ENCODE results near the gene GAGE12H. TPM values are rescaled to one million over a fixed set of nuclear protein-coding genes. Genes with fewer than 3 reads are reported as not detected.
"Not testable (repeated sequence)": the region's sequence is repeated elsewhere in the genome, so short reads cannot be mapped to it uniquely, and the experiment has no call there.

Gene GAGE12H, protein sequence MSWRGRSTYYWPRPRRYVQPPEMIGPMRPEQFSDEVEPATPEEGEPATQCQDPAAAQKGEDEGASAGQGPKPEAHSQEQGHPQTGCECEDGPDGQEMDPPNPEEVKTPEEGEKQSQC
- total RNA-seq: not detected

DNA sequence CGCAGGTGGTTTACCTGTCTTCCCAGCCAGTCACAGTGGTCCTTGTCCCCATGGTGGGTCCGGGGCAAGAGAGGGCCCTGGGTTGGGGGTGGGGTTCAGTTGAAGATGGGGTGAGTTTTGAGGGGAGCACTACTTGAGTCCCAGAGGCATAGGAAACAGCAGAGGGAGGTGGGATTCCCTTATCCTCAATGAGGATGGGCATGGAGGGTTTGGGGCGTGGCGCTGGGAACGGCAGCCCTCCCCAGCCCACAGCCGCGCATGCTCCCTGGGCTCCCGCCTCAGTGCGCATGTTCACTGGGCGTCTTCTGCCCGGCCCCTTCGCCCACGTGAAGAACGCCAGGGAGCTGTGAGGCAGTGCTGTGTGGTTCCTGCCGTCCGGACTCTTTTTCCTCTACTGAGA lies at the start of gene GAGE12H:
GAGE12H (plus strand) TSS at position 301 of the 400 bp plus-strand sequence. CDS start 1,155 bp downstream, outside the sequence.
- H3K36me3 Mint-ChIP-seq (ENCODE audit: low read depth); H3K4me3 Mint-ChIP-seq; H3K4me1 Mint-ChIP-seq; ATAC-seq (replicated peaks); H3K27me3 Mint-ChIP-seq; H3K9me3 Mint-ChIP-seq; H3K27ac Mint-ChIP-seq: not testable (repeated sequence)

DNA sequence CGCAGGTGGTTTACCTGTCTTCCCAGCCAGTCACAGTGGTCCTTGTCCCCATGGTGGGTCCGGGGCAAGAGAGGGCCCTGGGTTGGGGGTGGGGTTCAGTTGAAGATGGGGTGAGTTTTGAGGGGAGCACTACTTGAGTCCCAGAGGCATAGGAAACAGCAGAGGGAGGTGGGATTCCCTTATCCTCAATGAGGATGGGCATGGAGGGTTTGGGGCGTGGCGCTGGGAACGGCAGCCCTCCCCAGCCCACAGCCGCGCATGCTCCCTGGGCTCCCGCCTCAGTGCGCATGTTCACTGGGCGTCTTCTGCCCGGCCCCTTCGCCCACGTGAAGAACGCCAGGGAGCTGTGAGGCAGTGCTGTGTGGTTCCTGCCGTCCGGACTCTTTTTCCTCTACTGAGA lies 47.9 kb upstream of the GAGE12H start, which contains the start of gene GAGE12C:
GAGE12C (plus strand) TSS at position 301 of the 400 bp plus-strand sequence. CDS start 1,155 bp downstream, outside the sequence.
- not testable (repeated sequence) for H3K9me3 Mint-ChIP-seq; H3K4me1 Mint-ChIP-seq; H3K27me3 Mint-ChIP-seq; H3K36me3 Mint-ChIP-seq (ENCODE audit: low read depth); ATAC-seq (replicated peaks); H3K4me3 Mint-ChIP-seq; H3K27ac Mint-ChIP-seq

DNA sequence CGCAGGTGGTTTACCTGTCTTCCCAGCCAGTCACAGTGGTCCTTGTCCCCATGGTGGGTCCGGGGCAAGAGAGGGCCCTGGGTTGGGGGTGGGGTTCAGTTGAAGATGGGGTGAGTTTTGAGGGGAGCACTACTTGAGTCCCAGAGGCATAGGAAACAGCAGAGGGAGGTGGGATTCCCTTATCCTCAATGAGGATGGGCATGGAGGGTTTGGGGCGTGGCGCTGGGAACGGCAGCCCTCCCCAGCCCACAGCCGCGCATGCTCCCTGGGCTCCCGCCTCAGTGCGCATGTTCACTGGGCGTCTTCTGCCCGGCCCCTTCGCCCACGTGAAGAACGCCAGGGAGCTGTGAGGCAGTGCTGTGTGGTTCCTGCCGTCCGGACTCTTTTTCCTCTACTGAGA lies 38.3 kb upstream of the GAGE12H start, which contains the start of gene GAGE12D:
GAGE12D (plus strand) TSS at position 301 of the 400 bp plus-strand sequence. CDS start 1,155 bp downstream, outside the sequence.
- not testable (repeated sequence) for H3K36me3 Mint-ChIP-seq (ENCODE audit: low read depth); ATAC-seq (replicated peaks); H3K9me3 Mint-ChIP-seq; H3K4me1 Mint-ChIP-seq; H3K4me3 Mint-ChIP-seq; H3K27me3 Mint-ChIP-seq; H3K27ac Mint-ChIP-seq

- not testable (repeated sequence) for H3K36me3 Mint-ChIP-seq (ENCODE audit: low read depth); H3K4me3 Mint-ChIP-seq; H3K9me3 Mint-ChIP-seq
Measured at GRCh38 chrX:49550989-49551388, 28.8 kb upstream of the GAGE12H start, which contains the start of gene GAGE12E. GAGE12E (plus strand) TSS chrX:49551289; CDS start chrX:49552444, 1,155 bp downstream.

GRCh38 chrX:49560542-49560941 lies 19.2 kb upstream of the GAGE12H start, which contains the start of gene GAGE12F:
GAGE12F (plus strand) TSS chrX:49560842; CDS start chrX:49561997, 1,155 bp downstream.
- H3K4me3 Mint-ChIP-seq; H3K4me1 Mint-ChIP-seq; H3K9me3 Mint-ChIP-seq; H3K27me3 Mint-ChIP-seq; H3K36me3 Mint-ChIP-seq (ENCODE audit: low read depth); ATAC-seq (replicated peaks); H3K27ac Mint-ChIP-seq: not testable (repeated sequence)

More at GRCh38 chrX:49550989-49551388, 28.8 kb upstream of the GAGE12H start, which contains the start of gene GAGE12E:
- H3K4me1 Mint-ChIP-seq; ATAC-seq (replicated peaks); H3K27ac Mint-ChIP-seq; H3K27me3 Mint-ChIP-seq: not testable (repeated sequence)

DNA sequence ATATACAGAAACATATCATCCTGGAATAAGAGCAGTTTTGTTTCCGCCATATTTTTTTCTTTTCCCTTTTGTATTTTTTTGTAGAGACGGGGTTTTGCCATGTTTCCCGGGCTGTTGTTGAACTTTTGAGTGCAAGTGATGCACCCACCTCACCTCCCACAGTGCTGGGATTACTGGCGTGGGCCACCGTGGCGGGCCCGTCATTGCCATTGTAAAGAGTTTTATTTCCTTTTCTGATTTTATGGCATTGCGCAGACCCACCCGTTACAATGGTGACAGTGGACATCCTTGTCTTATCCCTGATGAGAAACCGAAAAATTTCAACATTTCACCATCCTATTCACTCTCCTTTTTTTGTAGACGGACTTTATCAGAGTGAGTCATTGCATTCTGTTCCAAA lies 11.0 kb upstream of the GAGE12H start:
- H3K36me3 Mint-ChIP-seq (ENCODE audit: low read depth); H3K27me3 Mint-ChIP-seq; ATAC-seq (replicated peaks); H3K9me3 Mint-ChIP-seq; H3K4me1 Mint-ChIP-seq; H3K4me3 Mint-ChIP-seq; H3K27ac Mint-ChIP-seq: not testable (repeated sequence)

DNA sequence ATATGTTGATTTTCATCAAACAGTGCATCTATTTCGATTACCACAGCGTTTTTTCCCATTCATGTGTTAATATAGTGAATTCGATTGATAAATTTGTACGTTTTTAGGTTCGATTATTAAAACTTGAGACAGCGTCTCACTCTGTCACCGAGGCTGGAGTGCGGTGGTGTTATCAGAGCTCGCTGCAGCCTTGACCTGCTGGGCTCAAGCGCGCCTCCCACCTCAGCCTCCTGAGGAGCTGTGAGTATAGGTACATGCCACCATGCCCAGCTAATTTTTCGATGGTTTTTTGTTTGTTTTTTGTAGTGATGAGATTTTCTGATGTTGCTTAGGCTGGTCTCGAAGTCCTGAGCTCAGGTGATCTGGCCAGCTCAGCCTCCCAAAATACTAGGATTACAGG lies 10.6 kb upstream of the GAGE12H start:
- not testable (repeated sequence) for ATAC-seq (replicated peaks); H3K36me3 Mint-ChIP-seq (ENCODE audit: low read depth); H3K9me3 Mint-ChIP-seq; H3K27me3 Mint-ChIP-seq; H3K4me3 Mint-ChIP-seq; H3K4me1 Mint-ChIP-seq; H3K27ac Mint-ChIP-seq

DNA sequence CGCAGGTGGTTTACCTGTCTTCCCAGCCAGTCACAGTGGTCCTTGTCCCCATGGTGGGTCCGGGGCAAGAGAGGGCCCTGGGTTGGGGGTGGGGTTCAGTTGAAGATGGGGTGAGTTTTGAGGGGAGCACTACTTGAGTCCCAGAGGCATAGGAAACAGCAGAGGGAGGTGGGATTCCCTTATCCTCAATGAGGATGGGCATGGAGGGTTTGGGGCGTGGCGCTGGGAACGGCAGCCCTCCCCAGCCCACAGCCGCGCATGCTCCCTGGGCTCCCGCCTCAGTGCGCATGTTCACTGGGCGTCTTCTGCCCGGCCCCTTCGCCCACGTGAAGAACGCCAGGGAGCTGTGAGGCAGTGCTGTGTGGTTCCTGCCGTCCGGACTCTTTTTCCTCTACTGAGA lies 9.6 kb upstream of the GAGE12H start, which contains the start of gene GAGE12G:
GAGE12G (plus strand) TSS at position 301 of the 400 bp plus-strand sequence. CDS start 1,155 bp downstream, outside the sequence.
- H3K4me3 Mint-ChIP-seq; H3K4me1 Mint-ChIP-seq; H3K27me3 Mint-ChIP-seq; H3K36me3 Mint-ChIP-seq (ENCODE audit: low read depth); H3K27ac Mint-ChIP-seq; ATAC-seq (replicated peaks); H3K9me3 Mint-ChIP-seq: not testable (repeated sequence)

- H3K27me3 Mint-ChIP-seq; H3K9me3 Mint-ChIP-seq; ATAC-seq (replicated peaks); H3K36me3 Mint-ChIP-seq (ENCODE audit: low read depth); H3K27ac Mint-ChIP-seq; H3K4me3 Mint-ChIP-seq; H3K4me1 Mint-ChIP-seq: not testable (repeated sequence)
Measured at GRCh38 chrX:49589196-49589595, 9.4 kb downstream of the GAGE12H start, which contains the start of gene GAGE2A. GAGE2A (plus strand) TSS chrX:49589496; CDS start chrX:49590651, 1,155 bp downstream.

DNA sequence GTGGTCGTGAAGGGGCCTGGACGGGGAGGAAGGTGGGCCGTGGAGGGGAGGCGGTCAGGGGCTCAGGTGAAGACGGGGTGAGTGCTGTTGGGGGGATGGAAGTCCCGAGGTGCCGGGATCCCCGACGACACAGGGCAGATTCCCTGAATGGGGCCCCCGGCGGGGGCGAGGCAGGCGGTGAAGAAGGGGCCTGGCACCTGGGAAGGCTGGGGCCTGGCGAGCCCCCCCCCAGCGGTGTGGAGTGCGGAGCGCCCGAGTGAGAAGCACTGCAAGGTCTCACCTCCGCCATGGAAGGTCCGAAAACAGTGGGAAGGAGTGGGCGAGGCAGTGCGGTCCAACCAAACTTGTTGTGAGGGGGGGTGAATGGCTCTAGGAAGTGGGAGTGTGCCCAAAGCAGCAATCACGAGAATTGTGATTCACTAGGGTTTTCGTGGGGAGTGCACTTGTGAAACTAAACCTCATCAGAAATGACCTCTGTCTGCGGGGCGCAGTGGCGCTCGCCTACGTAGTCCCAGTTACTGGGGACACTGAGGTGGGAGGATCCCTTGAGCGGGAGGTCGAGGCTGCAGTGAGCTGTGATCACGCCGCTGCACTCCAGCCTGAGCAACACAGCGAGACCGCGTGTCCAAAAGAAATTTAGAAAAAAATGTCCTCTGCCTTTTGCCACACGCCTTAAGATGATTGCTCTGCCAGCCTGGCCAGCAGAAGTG lies 10.2 kb downstream of the GAGE12H start:
- not testable (repeated sequence) for H3K4me1 Mint-ChIP-seq; H3K27me3 Mint-ChIP-seq; ATAC-seq (replicated peaks); H3K36me3 Mint-ChIP-seq (ENCODE audit: low read depth); H3K4me3 Mint-ChIP-seq; H3K9me3 Mint-ChIP-seq; H3K27ac Mint-ChIP-seq

DNA sequence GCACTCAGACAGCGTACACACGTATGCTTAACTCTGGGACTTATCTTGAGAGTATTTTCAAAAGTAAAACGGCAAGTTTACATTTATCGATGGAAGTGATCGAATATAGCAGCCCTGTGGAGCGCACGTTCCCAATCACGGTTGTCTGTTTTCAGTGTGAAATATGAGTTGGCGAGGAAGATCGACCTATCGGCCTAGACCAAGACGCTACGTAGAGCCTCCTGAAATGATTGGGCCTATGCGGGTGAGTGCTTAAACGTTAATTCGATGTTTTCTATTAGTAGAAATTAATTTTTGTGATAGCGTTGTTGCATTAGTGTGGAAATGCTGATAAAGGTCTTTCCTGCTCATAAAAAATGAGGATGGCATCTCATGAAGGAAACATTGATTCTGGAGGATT lies 10.7 kb downstream of the GAGE12H start:
- H3K27ac Mint-ChIP-seq; H3K4me3 Mint-ChIP-seq; H3K9me3 Mint-ChIP-seq; ATAC-seq (replicated peaks); H3K4me1 Mint-ChIP-seq; H3K27me3 Mint-ChIP-seq; H3K36me3 Mint-ChIP-seq (ENCODE audit: low read depth): not testable (repeated sequence)

GRCh38 chrX:49598720-49599119 lies 19.0 kb downstream of the GAGE12H start, which contains the start of gene GAGE1:
GAGE1 (plus strand) TSS chrX:49599020; CDS start chrX:49600175, 1,155 bp downstream.
- H3K4me3 Mint-ChIP-seq; H3K27ac Mint-ChIP-seq; H3K36me3 Mint-ChIP-seq (ENCODE audit: low read depth); ATAC-seq (replicated peaks); H3K4me1 Mint-ChIP-seq; H3K27me3 Mint-ChIP-seq; H3K9me3 Mint-ChIP-seq: not testable (repeated sequence)

- H3K36me3 Mint-ChIP-seq (ENCODE audit: low read depth): no peaks in the 10 kb centered on the region
- H3K4me3 Mint-ChIP-seq: no peak overlapping the region
- no peak for ATAC-seq (replicated peaks)
- no peak overlapping the region for H3K27ac Mint-ChIP-seq
- no peaks in the 10 kb centered on the region for H3K4me1 Mint-ChIP-seq
- no peaks in the 10 kb centered on the region for H3K9me3 Mint-ChIP-seq
- H3K27me3 Mint-ChIP-seq: no peaks in the 10 kb centered on the region
Measured at GRCh38 chrX:49610718-49611310, 31.1 kb downstream of the GAGE12H start.

- Mint-ChIP-seq H3K27ac (no peak overlapping the region), H3K4me1 (no peaks in the 10 kb centered on the region), H3K27me3 (no peaks in the 10 kb centered on the region), H3K4me3 (no peak overlapping the region), H3K36me3 (ENCODE audit: low read depth) (no peaks in the 10 kb centered on the region), H3K9me3 (no peaks in the 10 kb centered on the region)
- ATAC-seq (replicated peaks): no peak
Measured at GRCh38 chrX:49618574-49618973, 38.8 kb downstream of the GAGE12H start.

All from activated T-helper 17 cell treated with anti-CD3 and anti-CD28 coated beads, Interleukin-2, amount 50 U/mL, for 72 hours (primary cell).